Panc1 (cell line): ENCODE data around the gene MLX. TPM values are rescaled to one million over a fixed set of nuclear protein-coding genes. Genes with fewer than 3 reads are reported as not detected.

Source experiments
- ATAC-seq: fragments of 200-7000 bp; cut with Tn5 transposase; 2 replicates; pipeline ENCODE4 v1.9.1; 2020; ENCODE audit warnings: mild to moderate bottlenecking, moderate library complexity
- BruUV-seq: library from RNA; stranded (reverse); fragments of 400-500 nt; replicated peaks from 2 replicates; lab custom pipeline; 2021; lab: Mats Ljungman, UMichigan
- CTCF ChIA-PET: fragments of 300-600 bp; sonication (Branson Sonifier 250); formaldehyde crosslinking; loops from one replicate; lab custom pipeline; 2022; ENCODE audit warnings: antibody characterized with exemption; lab: Charles Lee
- POLR2A ChIA-PET: fragments of 300-600 bp; sonication (Branson Sonifier 250); formaldehyde crosslinking; loops from one replicate; lab custom pipeline; 2022; ENCODE audit warnings: antibody characterized with exemption; lab: Charles Lee
- DNase-seq: peaks from one replicate; pipeline ENCODE4 v3.0.0-alpha.2; 2010; ENCODE audit warnings: low read depth, low spot score
- H3K27ac ChIP-seq: 2 replicates; pipeline ENCODE4 v1.5.1; 2011; ENCODE audit warnings: mild to moderate bottlenecking, low read length, inconsistent platforms
- H3K27me3 ChIP-seq: fragments of 200-500 bp; sonication (Bioruptor generic); 2 replicates; pipeline ENCODE4 v1.6.0; 2014; ENCODE audit warnings: low read length, inconsistent platforms; ENCODE audit not compliant: control insufficient read depth, insufficient read depth
- H3K36me3 ChIP-seq: fragments of 200-500 bp; sonication (Bioruptor generic); 2 replicates; pipeline ENCODE4 v1.5.1; 2014; ENCODE audit warnings: inconsistent platforms, mild to moderate bottlenecking, low read length, moderate library complexity; ENCODE audit not compliant: control insufficient read depth, insufficient read depth
- H3K4me1 ChIP-seq: 2 replicates; pipeline ENCODE4 v1.5.1; 2011; ENCODE audit warnings: inconsistent platforms, mild to moderate bottlenecking, low read length, moderate library complexity; ENCODE audit not compliant: control insufficient read depth, insufficient read depth
- H3K4me3 ChIP-seq, 2 experiments: 2 replicates each; pipeline ENCODE4 v1.5.1; 2011 to 2012; ENCODE audit warnings: low read depth in 2 of 2, low read length in 2 of 2, mild to moderate bottlenecking in 2 of 2, inconsistent platforms in 1 of 2, moderate library complexity in 1 of 2
- H3K9me3 ChIP-seq: fragments of 200-500 bp; sonication (Bioruptor generic); 2 replicates; pipeline ENCODE4 v1.5.1; 2014; ENCODE audit warnings: low read depth, mild to moderate bottlenecking, inconsistent platforms, low read length, moderate library complexity; ENCODE audit not compliant: control insufficient read depth, insufficient read depth
- POLR2AphosphoS5 ChIP-seq: IDR thresholded peaks from 2 replicates; pipeline ENCODE4 v1.6.1; 2012; ENCODE audit warnings: mild to moderate bottlenecking, low read depth, low read length, moderate library complexity
- REST ChIP-seq, 2 experiments: IDR thresholded peaks; 2 replicates each; pipeline ENCODE4 v1.6.1; 2011 to 2012; ENCODE audit warnings: low read depth in 2 of 2, control low read depth in 1 of 2, low read length in 1 of 2, mild to moderate bottlenecking in 1 of 2, moderate library complexity in 1 of 2; ENCODE audit not compliant: insufficient read depth in 1 of 2
- SIN3A ChIP-seq: IDR thresholded peaks from 2 replicates; pipeline ENCODE4 v1.6.1; 2012; ENCODE audit warnings: low read depth, mild to moderate bottlenecking, low read length, moderate library complexity, borderline replicate concordance; ENCODE audit not compliant: insufficient read depth
- TCF7L2 ChIP-seq: IDR thresholded peaks from 2 replicates; pipeline ENCODE4 v1.6.1; 2011; ENCODE audit warnings: mild to moderate bottlenecking, low read depth, low read length, inconsistent platforms
- in situ Hi-C: cut with HindIII; loops from 2 replicates; pipeline ENCODE4 v1.10.0; 2016; ENCODE audit warnings: low sequenced_read_pairs, low pct_unique_long_range_greater_than_20kb
- intact Hi-C: fragments of 100-400 bp; cut with micrococcal nuclease; formaldehyde crosslinking; loops from one replicate; pipeline ENCODE4 v1.10.0; 2022; ENCODE audit not compliant: unreplicated experiment
- total RNA-seq: library from RNA; stranded (reverse); gene quantifications from one replicate; pipeline ENCODE4 v1.2.1, GENCODE V29; 2021; ENCODE audit not compliant: unreplicated experiment
- TF ChIP-seq, protein P1 (sequence below): fragments of 450-650 bp; IDR thresholded peaks from 2 replicates; pipeline ENCODE4 v1.5.1; 2017; ENCODE audit warnings: mild to moderate bottlenecking

Gene MLX
- total RNA-seq, 1 experiment from 2014 or later: 35.8 TPM

DNA sequence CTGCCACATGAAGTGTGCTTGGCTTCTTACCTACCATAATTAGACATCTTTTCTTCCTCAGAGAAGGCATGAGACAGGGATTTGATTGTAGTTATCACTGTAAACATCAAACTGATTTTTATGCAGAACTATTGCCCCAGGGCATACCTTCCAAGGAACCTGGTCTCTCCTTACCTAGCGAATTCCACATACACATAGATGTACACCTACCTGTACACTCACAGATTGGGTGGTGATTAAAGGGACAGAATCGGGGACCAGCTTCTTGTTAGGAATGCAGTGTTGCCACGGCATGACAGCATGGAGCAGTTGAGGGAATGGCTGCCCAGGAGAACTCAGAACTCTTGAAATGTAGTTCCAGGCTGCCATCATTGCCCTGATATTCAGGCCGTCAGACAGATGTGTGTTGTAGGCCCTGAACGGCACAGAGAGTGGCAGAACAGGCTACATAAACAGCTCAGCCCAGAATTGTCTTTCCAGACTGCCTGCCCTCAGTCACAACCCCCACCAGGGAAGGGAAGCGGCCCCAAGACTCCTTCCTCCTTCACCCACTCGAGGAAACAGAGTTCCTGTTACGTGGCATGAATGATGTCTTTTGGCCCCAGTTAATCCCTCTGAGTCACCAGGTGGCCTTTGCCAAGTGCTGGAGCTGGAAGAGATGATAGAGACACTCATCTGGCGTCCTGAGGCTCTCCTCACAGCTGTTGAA lies 48.7 kb upstream of the MLX start:
- no peak overlapping the region for H3K4me3 ChIP-seq

More for the DNA sequence above, 48.7 kb upstream of the MLX start:
- intact Hi-C loops: no loop called here
- ChIA-PET CTCF (interaction anchor here (0.6 to 1.3 kb wide), 3 partner anchors 9 to 203 kb away, joined by 5 read pairs; partner anchors contain the start of gene CAVIN1), POLR2A (interaction anchor here (0.5 kb wide), 1 partner anchor 594 kb away, joined by 3 read pairs; no protein-coding TSS in a partner anchor)
- Histone ChIP-seq H3K27ac (peak overlapping the region; percentile 97), H3K27me3 (no peaks in the 10 kb centered on the region), H3K9me3 (no peaks in the 10 kb centered on the region), H3K36me3 (no peaks in the 10 kb centered on the region), H3K4me1 (peaks cover 64% of the 10 kb centered on the region)
- ATAC-seq (peak; percentile 46; the same call in 1 of the 2 replicates), DNase-seq (peak; percentile 69)
- in situ Hi-C loops: no loop called here
- TF ChIP-seq, protein P1, sequence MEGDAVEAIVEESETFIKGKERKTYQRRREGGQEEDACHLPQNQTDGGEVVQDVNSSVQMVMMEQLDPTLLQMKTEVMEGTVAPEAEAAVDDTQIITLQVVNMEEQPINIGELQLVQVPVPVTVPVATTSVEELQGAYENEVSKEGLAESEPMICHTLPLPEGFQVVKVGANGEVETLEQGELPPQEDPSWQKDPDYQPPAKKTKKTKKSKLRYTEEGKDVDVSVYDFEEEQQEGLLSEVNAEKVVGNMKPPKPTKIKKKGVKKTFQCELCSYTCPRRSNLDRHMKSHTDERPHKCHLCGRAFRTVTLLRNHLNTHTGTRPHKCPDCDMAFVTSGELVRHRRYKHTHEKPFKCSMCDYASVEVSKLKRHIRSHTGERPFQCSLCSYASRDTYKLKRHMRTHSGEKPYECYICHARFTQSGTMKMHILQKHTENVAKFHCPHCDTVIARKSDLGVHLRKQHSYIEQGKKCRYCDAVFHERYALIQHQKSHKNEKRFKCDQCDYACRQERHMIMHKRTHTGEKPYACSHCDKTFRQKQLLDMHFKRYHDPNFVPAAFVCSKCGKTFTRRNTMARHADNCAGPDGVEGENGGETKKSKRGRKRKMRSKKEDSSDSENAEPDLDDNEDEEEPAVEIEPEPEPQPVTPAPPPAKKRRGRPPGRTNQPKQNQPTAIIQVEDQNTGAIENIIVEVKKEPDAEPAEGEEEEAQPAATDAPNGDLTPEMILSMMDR: no peak
- TF ChIP-seq TCF7L2: no peak
- TF ChIP-seq REST (IDR thresholded peaks at IDR 0.05; ENCODE audit: insufficient read depth in 1 of 2, low read depth in 2 of 2, low read length in 1 of 2): no peak
- no peak for TF ChIP-seq SIN3A
- no peak for TF ChIP-seq POLR2AphosphoS5
- no TSS peak for BruUV-seq
